DOHH2 (cell line): Measurements from ENCODE around the gene CEP112.

Source experiments
- H3F3A ChIP-seq: fragments of 200-600 bp; sonication (generic), shearing (Covaris generic); 2 replicates; pipeline ENCODE4 v1.6.0; 2016; ENCODE audit warnings: antibody characterized with exemption, mild to moderate bottlenecking; ENCODE audit not compliant: control insufficient read depth, insufficient read depth
- H3K27ac ChIP-seq: fragments of 200-600 bp; sonication (generic); 2 replicates; pipeline ENCODE4 v1.5.1; 2014; ENCODE audit warnings: low read depth, mild to moderate bottlenecking, low read length, moderate library complexity
- H3K27me3 ChIP-seq: fragments of 200-600 bp; sonication (generic); 2 replicates; pipeline ENCODE4 v1.6.1; 2014; ENCODE audit warnings: mild to moderate bottlenecking, low read length, mixed read lengths; ENCODE audit not compliant: control insufficient read depth
- H3K36me3 ChIP-seq: fragments of 200-600 bp; sonication (generic); 2 replicates; pipeline ENCODE4 v1.6.1; 2014; ENCODE audit warnings: mild to moderate bottlenecking, low read length, moderate library complexity, mixed read lengths; ENCODE audit not compliant: control insufficient read depth
- H3K4me1 ChIP-seq: fragments of 200-600 bp; sonication (generic); 2 replicates; pipeline ENCODE4 v1.6.1; 2014; ENCODE audit warnings: mild to moderate bottlenecking, low read length, mixed read lengths; ENCODE audit not compliant: control insufficient read depth
- H3K4me2 ChIP-seq: fragments of 200-600 bp; sonication (generic); 2 replicates; pipeline ENCODE4 v1.6.0; 2014; ENCODE audit warnings: mild to moderate bottlenecking, low read length, moderate library complexity
- H3K4me3 ChIP-seq: fragments of 200-600 bp; sonication (generic); 2 replicates; pipeline ENCODE4 v1.5.1; 2014; ENCODE audit warnings: mild to moderate bottlenecking, low read length, mixed read lengths
- H3K79me2 ChIP-seq: fragments of 200-600 bp; sonication (generic); 2 replicates; pipeline ENCODE4 v1.6.1; 2014; ENCODE audit warnings: mild to moderate bottlenecking, low read length, mixed read lengths; ENCODE audit not compliant: control insufficient read depth
- H3K9me2 ChIP-seq: fragments of 200-600 bp; sonication (generic); replicated peaks from 2 replicates; pipeline ENCODE4 v1.6.1; 2014; ENCODE audit warnings: mild to moderate bottlenecking, low read length, mixed read lengths; ENCODE audit not compliant: control insufficient read depth
- H3K9me3 ChIP-seq: fragments of 200-600 bp; sonication (generic); 2 replicates; pipeline ENCODE4 v1.6.1; 2014; ENCODE audit warnings: antibody characterized with exemption, low read length, mixed read lengths; ENCODE audit not compliant: control insufficient read depth, insufficient read depth
- H4K20me1 ChIP-seq: fragments of 200-600 bp; sonication (generic); 2 replicates; pipeline ENCODE4 v1.6.0; 2014; ENCODE audit warnings: low read depth, mild to moderate bottlenecking, antibody characterized with exemption, low read length, moderate library complexity; ENCODE audit not compliant: control insufficient read depth, insufficient read depth
- CTCF ChIP-seq: fragments of 200-600 bp; sonication (generic); IDR thresholded peaks from one replicate; pipeline ENCODE4 v1.5.1; 2014; ENCODE audit warnings: antibody characterized with exemption, mild to moderate bottlenecking, low read depth, low read length; ENCODE audit not compliant: poor library complexity, severe bottlenecking
- EZH2phosphoT487 ChIP-seq: fragments of 200-600 bp; sonication (generic); IDR thresholded peaks from 2 replicates; pipeline ENCODE4 v1.6.1; 2017; ENCODE audit warnings: borderline replicate concordance, mild to moderate bottlenecking, antibody characterized with exemption, low read length, moderate library complexity, mixed read lengths

The CEP112 gene

DNA sequence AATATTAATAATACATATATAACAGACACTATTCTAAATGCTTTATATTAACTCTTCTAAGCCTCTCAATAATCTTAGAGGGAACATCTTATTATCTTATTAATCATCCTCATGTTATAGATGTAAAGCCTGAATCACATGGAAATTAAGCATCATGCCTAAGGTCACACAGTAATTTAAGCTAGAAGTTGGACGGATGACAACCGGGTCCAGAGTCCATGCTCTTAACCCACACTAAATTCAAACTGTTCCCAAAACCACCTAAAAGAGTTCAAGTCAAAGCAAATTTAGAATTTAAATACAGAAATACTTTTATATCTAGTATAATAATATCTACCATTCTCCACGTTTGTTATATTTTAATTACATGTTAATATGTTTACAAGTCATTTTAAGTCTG lies 193.3 kb downstream of the CEP112 start:
- no peaks in the 10 kb centered on the region for H4K20me1 ChIP-seq
- no peaks in the 10 kb centered on the region for H3K9me3 ChIP-seq
- no peak overlapping the region for H3K4me2 ChIP-seq
- H3F3A ChIP-seq = no peaks in the 10 kb centered on the region
- H3K27me3 ChIP-seq = no peaks in the 10 kb centered on the region
- TF ChIP-seq CTCF (no peak), EZH2phosphoT487 (no peak)
- no peaks in the 10 kb centered on the region for H3K79me2 ChIP-seq
- no peak overlapping the region for H3K27ac ChIP-seq
- no peaks in the 10 kb centered on the region for H3K4me1 ChIP-seq
- H3K36me3 ChIP-seq = no peaks in the 10 kb centered on the region
- no peaks in the 10 kb centered on the region for H3K9me2 ChIP-seq
- H3K4me3 ChIP-seq = no peak overlapping the region

- H3K4me2 ChIP-seq = no peak overlapping the region
- no peaks in the 10 kb centered on the region for H3K9me3 ChIP-seq
- H3K9me2 ChIP-seq = no peaks in the 10 kb centered on the region
- no peaks in the 10 kb centered on the region for H3F3A ChIP-seq
- 0 out of 2 replicates have a peak, but pooled peaks cover 3% of the 10 kb centered on the region for H3K4me1 ChIP-seq
- no peak for TF ChIP-seq EZH2phosphoT487
- TF ChIP-seq CTCF = no peak
- no peaks in the 10 kb centered on the region for H3K36me3 ChIP-seq
- H3K27me3 ChIP-seq = no peaks in the 10 kb centered on the region
- no peak overlapping the region for H3K27ac ChIP-seq
- no peaks in the 10 kb centered on the region for H4K20me1 ChIP-seq
- H3K79me2 ChIP-seq = no peaks in the 10 kb centered on the region
- no peak overlapping the region for H3K4me3 ChIP-seq
Measured at GRCh38 chr17:65994679-65995078, 197.3 kb downstream of the CEP112 start.

GRCh38 chr17:65994114-65994513 lies 197.8 kb downstream of the CEP112 start:
- no peak overlapping the region for H3K27ac ChIP-seq
- TF ChIP-seq CTCF (no peak), EZH2phosphoT487 (no peak)
- no peak overlapping the region for H3K4me2 ChIP-seq
- H3K4me1 ChIP-seq = 0 out of 2 replicates have a peak, but pooled peaks cover 3% of the 10 kb centered on the region
- H4K20me1 ChIP-seq = no peaks in the 10 kb centered on the region
- no peaks in the 10 kb centered on the region for H3F3A ChIP-seq
- no peaks in the 10 kb centered on the region for H3K9me2 ChIP-seq
- H3K79me2 ChIP-seq = no peaks in the 10 kb centered on the region
- no peaks in the 10 kb centered on the region for H3K9me3 ChIP-seq
- H3K4me3 ChIP-seq = no peak overlapping the region
- H3K27me3 ChIP-seq = no peaks in the 10 kb centered on the region
- H3K36me3 ChIP-seq = no peaks in the 10 kb centered on the region
